Hepatic stellate cell (primary cell): Measurements from ENCODE around the gene HYAL3.
"Not testable (repeated sequence)": the region's sequence is repeated elsewhere in the genome, so short reads cannot be mapped to it uniquely, and the experiment has no call there.

Experiments
- DNase-seq: peaks from one replicate; pipeline ENCODE4 v3.0.0; 2011; ENCODE audit warnings: low spot score

HYAL3 gene

GRCh38 chr3:50314342-50314741 lies 15.1 kb upstream of the HYAL3 start:
- no peak for DNase-seq

- DNase-seq = not testable (repeated sequence)
Measured at GRCh38 chr3:50312041-50312440, 12.8 kb upstream of the HYAL3 start.

DNA sequence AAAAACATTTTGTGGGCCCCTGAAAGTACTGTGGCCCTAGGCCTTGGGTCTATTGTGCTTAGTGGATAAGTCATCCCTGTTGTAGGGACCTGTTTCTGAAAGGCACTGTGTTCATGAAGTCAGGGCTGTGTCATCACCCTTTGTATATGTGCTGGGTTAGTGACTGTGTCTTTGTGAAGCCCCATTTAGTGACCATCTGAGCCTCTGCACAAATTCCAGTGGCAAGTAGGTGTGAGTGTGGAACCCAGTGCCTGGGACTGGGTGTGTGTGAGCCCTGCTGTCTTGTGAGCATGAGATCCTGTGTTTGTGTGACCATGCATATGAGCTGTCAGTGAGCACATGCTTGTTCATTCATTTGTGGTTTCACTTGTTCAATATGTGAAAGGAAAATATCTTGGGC lies 5.4 kb upstream of the HYAL3 start:
- DNase-seq = no peak

DNA sequence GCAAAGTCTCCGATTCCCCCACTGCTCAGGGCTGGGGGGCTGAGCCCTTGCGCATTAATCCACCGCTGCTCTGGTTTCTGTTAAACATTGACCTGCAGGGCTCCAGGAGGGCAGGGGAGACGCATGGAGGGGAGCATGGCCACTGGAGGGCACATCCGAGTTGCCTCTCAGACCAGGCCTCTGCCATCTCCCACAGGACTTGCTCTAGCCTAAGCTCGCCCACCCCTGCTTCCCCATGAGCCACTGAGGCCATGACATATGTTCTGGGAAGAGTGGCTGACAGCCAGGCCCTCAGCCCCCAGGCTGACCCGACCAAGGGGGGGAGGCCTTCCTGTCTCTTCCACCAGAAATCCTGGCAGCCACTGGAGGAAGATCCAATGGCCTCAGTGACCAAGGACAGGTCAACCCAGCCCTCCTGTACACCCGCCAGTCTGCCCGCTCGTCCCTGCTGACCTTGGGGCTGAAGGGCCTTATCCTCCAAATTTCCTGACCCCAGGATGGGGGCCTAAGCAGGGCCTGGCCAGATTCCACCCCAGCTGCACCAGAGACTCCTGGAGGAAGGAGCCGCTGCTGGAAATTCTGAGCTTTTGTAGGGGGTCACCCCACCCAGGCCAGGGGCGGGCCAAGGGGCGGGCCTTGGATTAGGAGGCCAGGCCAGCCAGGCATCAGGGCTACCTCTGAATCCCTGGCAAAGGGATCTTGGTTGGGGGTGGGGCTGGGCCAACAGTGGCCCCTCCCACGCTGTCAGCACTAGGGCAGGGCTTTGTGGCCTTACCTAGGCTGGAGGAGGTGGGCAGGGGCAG lies 4.0 kb upstream of the HYAL3 start, which contains the start of gene HYAL1:
HYAL1 (minus strand) TSS at position 562 of the 803 bp plus-strand sequence. CDS start 618 bp downstream, outside the sequence.
- DNase-seq = no peak

- no peak for DNase-seq
Measured at GRCh38 chr3:50302095-50303012, 3.1 kb upstream of the HYAL3 start.

GRCh38 chr3:50300681-50301254 lies 1.6 kb upstream of the HYAL3 start:
- no peak for DNase-seq

- DNase-seq = no peak
Measured at GRCh38 chr3:50299929-50300680, 900 bp upstream of the HYAL3 start.

GRCh38 chr3:50299638-50299928 lies 378 bp upstream of the HYAL3 start:
- DNase-seq = no peak

DNA sequence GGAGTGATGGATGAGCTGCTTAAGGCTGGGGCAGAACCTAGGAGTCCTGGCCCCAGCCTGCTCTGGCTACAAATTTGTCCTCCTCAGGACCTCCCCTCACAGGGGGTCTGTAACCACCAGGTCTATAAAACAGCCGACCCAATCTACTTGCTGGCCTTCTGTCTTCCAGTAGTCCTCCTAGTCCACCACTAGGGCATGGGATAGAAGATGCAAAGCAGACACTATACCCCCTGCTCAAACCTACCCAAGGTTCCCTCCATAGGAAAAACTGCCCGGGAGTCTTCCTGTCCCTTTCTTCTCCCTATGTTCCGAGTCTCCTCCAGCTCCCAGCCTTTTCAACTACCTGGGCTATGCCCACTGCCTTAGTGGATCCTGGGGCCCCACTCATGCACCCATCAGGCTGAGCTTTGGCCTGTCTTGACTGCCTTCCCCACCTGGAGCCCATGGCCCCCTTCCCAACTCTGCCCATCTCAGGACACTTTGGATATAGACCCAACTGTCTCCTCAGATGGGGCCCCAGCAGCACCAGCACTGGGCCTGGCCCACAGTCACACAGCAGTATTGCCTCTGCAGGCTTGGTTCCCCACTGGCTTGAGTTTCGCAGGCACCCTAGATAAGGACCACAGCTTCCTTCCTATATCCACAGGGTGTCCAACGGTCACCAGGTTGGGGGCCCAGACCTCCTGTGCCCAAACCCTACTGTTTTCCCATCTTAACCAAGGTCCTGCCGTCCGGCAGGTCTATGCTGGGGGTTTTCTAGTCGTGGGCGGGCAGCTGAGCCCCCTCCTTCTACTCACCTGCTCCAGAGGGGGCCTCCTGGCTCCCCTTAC lies 1.1 kb downstream of the HYAL3 start:
- no peak for DNase-seq

DNA sequence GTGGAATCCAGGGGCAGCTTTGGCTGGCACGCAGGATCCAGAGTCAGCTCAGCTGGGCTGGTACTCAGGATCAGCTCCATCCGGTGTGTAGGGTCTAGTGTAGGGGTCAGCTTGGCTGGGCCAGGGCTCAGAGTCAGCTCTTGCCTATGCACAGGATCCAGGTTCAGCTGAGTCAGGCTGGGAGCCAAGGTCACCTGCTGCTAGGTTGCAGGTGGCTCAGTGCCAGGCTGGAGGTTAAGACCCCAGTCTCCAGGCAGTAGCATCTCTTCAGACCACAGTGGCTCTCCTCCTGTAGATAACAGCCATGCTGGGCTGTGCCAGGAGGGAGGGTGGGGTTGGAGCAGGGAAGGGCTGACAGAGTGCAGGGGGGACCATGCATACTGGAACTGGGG lies 1.8 kb downstream of the HYAL3 start:
- DNase-seq = no peak

DNA sequence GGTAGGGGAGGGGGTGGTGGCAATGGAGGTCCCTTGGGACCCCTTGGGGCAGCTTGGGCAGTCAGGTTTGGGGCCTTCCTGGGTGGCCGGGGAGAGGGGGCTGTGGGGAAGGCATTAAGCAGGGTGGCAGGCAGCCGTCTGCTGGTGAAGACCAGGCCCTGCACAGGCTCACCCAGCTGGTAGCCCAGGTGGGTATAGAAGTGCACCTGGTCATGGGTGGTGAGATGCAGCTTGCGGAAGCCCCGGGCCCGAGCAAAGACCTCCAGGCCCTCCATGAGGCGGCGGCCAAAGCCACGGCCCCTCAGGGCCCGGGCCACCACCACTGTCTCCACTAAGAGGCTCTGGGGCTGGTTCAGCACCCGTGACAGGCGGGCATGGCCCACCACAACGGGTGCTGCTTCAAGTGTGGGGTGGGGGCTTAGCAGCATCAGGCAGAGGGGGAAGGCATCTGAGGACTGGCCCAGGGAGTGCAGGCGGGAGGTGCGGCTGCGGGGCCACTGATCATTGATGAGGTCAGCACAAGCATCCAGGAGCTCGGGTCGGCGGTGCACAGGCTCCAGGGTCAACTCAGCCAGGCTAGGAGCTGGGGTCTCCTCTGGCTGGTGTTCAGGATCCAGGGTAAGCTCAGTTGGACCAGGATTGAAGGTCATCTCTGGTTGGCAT lies 2.4 kb downstream of the HYAL3 start:
- DNase-seq = no peak

DNA sequence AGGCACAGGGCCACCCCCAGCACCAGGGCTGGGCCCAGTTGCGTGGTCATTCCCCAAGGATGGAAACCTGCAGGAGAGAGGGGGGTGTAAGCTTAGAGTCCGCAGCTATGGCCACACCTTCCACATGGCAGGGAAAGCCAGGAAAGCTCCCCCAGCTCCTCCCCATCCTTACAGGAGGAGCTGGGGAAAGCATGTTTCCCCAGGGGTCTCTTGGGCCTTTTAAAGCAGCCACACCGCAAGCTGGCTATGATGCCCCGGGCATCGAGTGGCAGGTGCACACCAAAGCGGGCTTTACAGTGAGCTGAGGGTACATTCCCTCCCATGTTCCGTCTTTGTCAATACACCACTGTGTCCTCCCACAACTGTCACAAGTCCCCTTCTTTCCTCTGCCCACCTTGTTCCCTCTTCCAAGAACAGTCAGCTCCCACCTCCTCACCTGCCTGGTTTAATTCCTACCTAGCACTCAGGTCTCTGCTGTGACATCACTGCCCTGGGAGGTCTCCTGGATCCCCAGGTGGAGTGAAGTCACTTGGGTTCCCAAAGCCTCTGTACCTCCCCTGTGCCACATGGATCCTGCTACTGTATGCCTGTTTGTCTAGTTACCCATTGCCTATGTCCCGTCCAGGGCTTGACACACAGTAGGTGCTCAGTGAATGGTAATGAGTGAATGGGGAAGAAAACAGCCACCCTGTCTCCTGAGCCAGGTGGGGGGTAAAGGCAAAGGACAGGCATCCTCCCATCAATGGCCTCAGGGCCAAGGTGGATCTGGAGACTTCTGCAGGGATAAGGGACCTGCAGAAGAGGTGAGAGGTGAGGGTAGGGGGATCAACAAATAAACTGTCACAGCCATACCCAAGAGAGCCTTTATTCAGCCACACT lies 3.4 kb downstream of the HYAL3 start:
- DNase-seq = no peak

- DNase-seq = no peak
Measured at GRCh38 chr3:50294492-50295403, 4.5 kb downstream of the HYAL3 start.

DNA sequence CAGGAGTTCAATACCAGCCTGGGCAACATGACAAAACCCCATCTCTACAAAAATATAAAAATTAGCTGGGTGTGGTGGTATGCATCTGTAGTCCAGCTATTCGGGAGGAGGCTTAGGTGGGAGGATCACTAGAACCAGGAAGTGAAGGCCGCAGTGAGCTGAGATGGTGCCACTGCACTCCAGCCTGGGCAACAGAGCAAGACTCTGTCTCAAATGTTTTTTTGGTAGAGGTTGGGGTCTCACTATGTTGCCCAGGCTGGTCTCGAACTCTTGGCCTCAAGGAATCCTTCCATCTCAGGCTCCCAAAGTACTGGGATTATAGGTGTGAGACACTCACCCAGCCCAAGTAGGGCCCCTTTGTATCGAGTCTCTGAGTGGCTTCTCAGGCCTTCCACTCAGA lies 5.1 kb downstream of the HYAL3 start:
- DNase-seq = no peak

- DNase-seq = no peak
Measured at GRCh38 chr3:50293079-50293801, 6.0 kb downstream of the HYAL3 start.

- DNase-seq = peak; percentile 97
Measured at GRCh38 chr3:50292159-50293078, 6.8 kb downstream of the HYAL3 start, which contains the start of gene IFRD2. Gene IFRD2 (minus strand): TSS chr3:50292429. CDS start chr3:50292274, 155 bp downstream.
